Large intestine (tissue), 3 donors: ENCODE results near the gene TRIM22. TPM values are rescaled to one million over a fixed set of nuclear protein-coding genes. Genes with fewer than 3 reads are reported as not detected.
"Not testable (repeated sequence)": the region's sequence is repeated elsewhere in the genome, so short reads cannot be mapped to it uniquely, and the experiment has no call there.

ENCODE experiments used
- DNase-seq, 2 donors: peaks; one replicate each; pipeline versions ENCODE4 v3.0.0 to v3.0.0-alpha.2; 2013
- H3K27ac ChIP-seq: one replicate; pipeline ENCODE4 v1.5.1; 2013; ENCODE audit warnings: low read length
- H3K27me3 ChIP-seq: 2 replicates; pipeline ENCODE4 v1.6.1; 2013; ENCODE audit warnings: low read length; ENCODE audit not compliant: control insufficient read depth, insufficient read depth
- H3K36me3 ChIP-seq: 2 replicates; pipeline ENCODE4 v1.6.1; 2013; ENCODE audit warnings: low read length; ENCODE audit not compliant: control insufficient read depth, insufficient read depth
- H3K4me1 ChIP-seq: one replicate; pipeline ENCODE4 v1.6.1; 2013; ENCODE audit warnings: low read length; ENCODE audit not compliant: control insufficient read depth, insufficient read depth
- H3K4me3 ChIP-seq: one replicate; pipeline ENCODE4 v1.5.1; 2013; ENCODE audit warnings: low read length
- H3K9me3 ChIP-seq: one replicate; pipeline ENCODE4 v1.6.1; 2013; ENCODE audit warnings: mild to moderate bottlenecking, low read depth, low read length, moderate library complexity; ENCODE audit not compliant: control insufficient read depth
- WGBS: methylation state at CpG from one replicate; pipeline ENCODE4 v1.1.5; 2013; ENCODE audit warnings: low lambda C conversion rate; ENCODE audit not compliant: insufficient coverage; 5-methylcytosine and 5-hydroxymethylcytosine counted together
- polyA plus RNA-seq: library from polyadenylated mRNA; unstranded; fragments of 120-200 nt; gene quantifications from one replicate; pipeline ENCODE4 v1.2.1, GENCODE V29; 2013

TRIM22 gene
- polyA plus RNA-seq, 1 donor: 15.2 TPM

- no peaks in the 10 kb centered on the region for H3K36me3 ChIP-seq
- 75% methylated on average over 2 of the region's 2 CpGs for WGBS
These were observed 14.3 kb downstream of the TRIM22 start for GRCh38 chr11:5703741-5704536.

DNA sequence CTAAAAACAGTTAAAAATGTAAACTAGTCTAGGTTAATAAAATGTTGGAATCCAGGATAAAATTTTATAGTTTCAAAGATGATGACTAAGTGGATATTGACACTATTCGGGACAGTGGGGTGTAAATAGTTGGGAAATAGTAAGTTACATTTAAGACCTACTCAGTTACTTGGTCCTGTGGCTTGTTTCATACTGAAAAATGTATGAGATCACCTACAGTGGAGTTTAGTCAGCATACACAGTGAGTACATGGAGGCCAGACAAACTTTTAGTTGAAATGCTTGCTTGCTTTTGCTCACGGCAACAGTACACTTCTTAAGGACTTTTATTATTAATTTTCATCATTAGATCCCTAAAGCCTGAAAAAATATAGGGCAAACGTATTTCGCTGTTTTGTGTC, 16.1 kb downstream of the TRIM22 start:
- Histone ChIP-seq H3K36me3 (no peaks in the 10 kb centered on the region), H3K4me3 (no peak overlapping the region), H3K4me1 (no peaks in the 10 kb centered on the region), H3K27ac (no peak overlapping the region), H3K9me3 (no peaks in the 10 kb centered on the region), H3K27me3 (no peaks in the 10 kb centered on the region)
- DNase-seq: no peak
- WGBS: 97% methylated on average over 4 of the region's 4 CpGs

More at GRCh38 chr11:5703741-5704536, 14.3 kb downstream of the TRIM22 start:
- no peak overlapping the region for H3K27ac ChIP-seq
- DNase-seq: no peak
- no peaks in the 10 kb centered on the region for H3K9me3 ChIP-seq
- no peak overlapping the region for H3K4me3 ChIP-seq
- no peaks in the 10 kb centered on the region for H3K4me1 ChIP-seq
- no peaks in the 10 kb centered on the region for H3K27me3 ChIP-seq

DNA sequence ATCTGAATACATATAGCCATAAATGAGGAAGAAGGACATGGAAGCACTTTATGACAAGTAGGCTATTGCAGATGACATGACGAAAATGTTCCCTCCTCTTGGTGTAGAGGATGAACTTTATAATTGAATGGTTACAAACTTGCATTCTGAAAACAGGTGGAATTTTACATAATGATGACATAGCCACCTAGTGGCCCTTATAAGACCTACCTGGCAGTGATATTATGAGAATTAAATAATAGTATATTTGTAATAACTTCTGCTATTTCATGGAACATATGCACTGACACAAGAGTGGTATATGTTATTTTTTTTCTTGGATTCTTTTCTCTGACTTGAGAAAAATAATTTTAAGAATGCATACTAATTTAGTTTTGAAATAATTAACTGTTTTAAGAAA, 22.9 kb downstream of the TRIM22 start:
- Histone ChIP-seq H3K36me3 (no peaks in the 10 kb centered on the region), H3K27me3 (no peaks in the 10 kb centered on the region), H3K27ac (no peak overlapping the region), H3K9me3 (no peaks in the 10 kb centered on the region), H3K4me3 (no peak overlapping the region), H3K4me1 (no peaks in the 10 kb centered on the region)
- WGBS: no CpG with 5 or more reads among the region's 1 CpG
- no peak for DNase-seq

GRCh38 chr11:5713695-5714094, 24.1 kb downstream of the TRIM22 start:
- no peak overlapping the region for H3K27ac ChIP-seq
- H3K4me3 ChIP-seq: no peak overlapping the region
- no peaks in the 10 kb centered on the region for H3K4me1 ChIP-seq
- WGBS: no CpG with 5 or more reads among the region's 5 CpGs
- DNase-seq: no peak
- H3K36me3 ChIP-seq: no peaks in the 10 kb centered on the region
- no peaks in the 10 kb centered on the region for H3K9me3 ChIP-seq
- no peaks in the 10 kb centered on the region for H3K27me3 ChIP-seq

GRCh38 chr11:5716518-5716917, 26.9 kb downstream of the TRIM22 start:
- not testable (repeated sequence) for H3K9me3 ChIP-seq, H3K27me3 ChIP-seq, H3K4me1 ChIP-seq, H3K27ac ChIP-seq, H3K4me3 ChIP-seq, H3K36me3 ChIP-seq, DNase-seq
- no CpG with 5 or more reads among the region's 1 CpG for WGBS

- no peak overlapping the region for H3K27ac ChIP-seq
- no peaks in the 10 kb centered on the region for H3K4me1 ChIP-seq
- H3K36me3 ChIP-seq: no peaks in the 10 kb centered on the region
- no peak for DNase-seq
- no peak overlapping the region for H3K4me3 ChIP-seq
- H3K27me3 ChIP-seq: no peaks in the 10 kb centered on the region
- WGBS: 100% methylated on average over 2 of the region's 3 CpGs
- H3K9me3 ChIP-seq: no peaks in the 10 kb centered on the region
These were observed 30.3 kb downstream of the TRIM22 start for GRCh38 chr11:5719703-5720495.

- no peaks in the 10 kb centered on the region for H3K36me3 ChIP-seq
- WGBS: no CpG with 5 or more reads among the region's 2 CpGs
These were observed 33.0 kb downstream of the TRIM22 start for GRCh38 chr11:5722622-5723021.

GRCh38 chr11:5726351-5726750, 36.8 kb downstream of the TRIM22 start:
- Histone ChIP-seq H3K36me3 (no peaks in the 10 kb centered on the region), H3K27me3 (no peaks in the 10 kb centered on the region), H3K4me3 (no peak overlapping the region), H3K4me1 (no peaks in the 10 kb centered on the region), H3K27ac (no peak overlapping the region), H3K9me3 (no peaks in the 10 kb centered on the region)
- DNase-seq: no peak
- WGBS: no CpG with 5 or more reads among the region's 1 CpG

More at GRCh38 chr11:5722622-5723021, 33.0 kb downstream of the TRIM22 start:
- Histone ChIP-seq H3K27ac (no peak overlapping the region), H3K9me3 (no peaks in the 10 kb centered on the region), H3K4me1 (no peaks in the 10 kb centered on the region), H3K27me3 (no peaks in the 10 kb centered on the region), H3K4me3 (no peak overlapping the region)
- peak; percentile 5 to 37 for DNase-seq

- Histone ChIP-seq H3K27ac (no peak overlapping the region), H3K36me3 (no peaks in the 10 kb centered on the region), H3K9me3 (no peaks in the 10 kb centered on the region), H3K4me3 (no peak overlapping the region), H3K4me1 (no peaks in the 10 kb centered on the region), H3K27me3 (no peaks in the 10 kb centered on the region)
- 100% methylated on average over 1 of the region's 1 CpG for WGBS
- DNase-seq: no peak
These were observed 38.1 kb downstream of the TRIM22 start for GRCh38 chr11:5727691-5728090.

DNA sequence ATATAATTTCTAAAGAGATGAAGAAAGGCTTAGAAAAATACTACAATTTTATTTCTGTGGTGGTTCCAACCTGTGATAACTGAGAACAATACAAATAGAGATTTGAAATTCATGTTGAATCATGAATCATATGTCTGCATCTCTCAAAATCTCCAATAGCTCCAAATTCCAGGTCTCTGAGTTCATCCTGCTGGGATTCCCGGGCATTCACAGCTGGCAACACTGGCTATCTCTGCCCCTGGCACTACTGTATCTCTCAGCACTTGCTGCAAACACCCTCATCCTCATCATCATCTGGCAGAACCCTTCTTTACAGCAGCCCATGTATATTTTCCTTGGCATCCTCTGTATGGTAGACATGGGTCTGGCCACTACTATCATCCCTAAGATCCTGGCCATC, 46.8 kb downstream of the TRIM22 start, which contains the start of gene OR56B1:
OR56B1 (plus strand) TSS at position 53 of the 400 bp plus-strand sequence; CDS start at position 122, 69 bp downstream.
- no peak for DNase-seq
- H3K36me3 ChIP-seq: no peaks in the 10 kb centered on the region
- H3K4me3 ChIP-seq: no peak within 1 kb of the TSS
- WGBS: no CpG with 5 or more reads among the region's 1 CpG
- no peaks in the 10 kb centered on the region for H3K4me1 ChIP-seq
- no peaks in the 10 kb centered on the region for H3K9me3 ChIP-seq
- no peaks in the 10 kb centered on the region for H3K27me3 ChIP-seq
- H3K27ac ChIP-seq: no peak within 1 kb of the TSS
